LNCaP clone FGC (cell line): ENCODE results near the gene BTK.

Source experiments
- DNase-seq: peaks from one replicate; pipeline ENCODE4 v3.0.0-alpha.2; 2011; ENCODE audit warnings: low read depth
- H3K4me3 ChIP-seq: 2 replicates; pipeline ENCODE4 v1.5.1; 2011; ENCODE audit warnings: mild to moderate bottlenecking, low read depth, low read length, control low read depth
- CTCF ChIP-seq: IDR thresholded peaks from 2 replicates; pipeline ENCODE4 v1.5.1; 2012; ENCODE audit warnings: mild to moderate bottlenecking; ENCODE audit not compliant: control insufficient read depth, insufficient read depth; ENCODE audit errors: extremely low read depth

Gene BTK

GRCh38 chrX:101417190-101417589 is 31.2 kb upstream of the BTK start:
- DNase-seq = no peak
- TF ChIP-seq CTCF = no peak
- H3K4me3 ChIP-seq = no peak overlapping the region

- no peak overlapping the region for H3K4me3 ChIP-seq
- no peak for TF ChIP-seq CTCF
- no peak for DNase-seq
Measured at GRCh38 chrX:101416691-101417090, 30.7 kb upstream of the BTK start.

- no peak overlapping the region for H3K4me3 ChIP-seq
- peak; percentile 53 for TF ChIP-seq CTCF
- DNase-seq = no peak
Measured at GRCh38 chrX:101415180-101416145, 29.5 kb upstream of the BTK start.

- H3K4me3 ChIP-seq = no peak overlapping the region
- DNase-seq = no peak
- TF ChIP-seq CTCF = no peak
Measured at GRCh38 chrX:101411984-101412383, 26.0 kb upstream of the BTK start.

- no peak for TF ChIP-seq CTCF
- H3K4me3 ChIP-seq = no peak overlapping the region
- DNase-seq = no peak
Measured at GRCh38 chrX:101410461-101410860, 24.5 kb upstream of the BTK start.

- no peak for DNase-seq
- no peak for TF ChIP-seq CTCF
Measured at GRCh38 chrX:101409043-101409442, 23.1 kb upstream of the BTK start.

GRCh38 chrX:101408532-101408841 is 22.5 kb upstream of the BTK start:
- no peak for TF ChIP-seq CTCF
- peak overlapping the region; percentile 73 for H3K4me3 ChIP-seq
- no peak for DNase-seq

More at GRCh38 chrX:101409043-101409442, 23.1 kb upstream of the BTK start:
- peak overlapping the region; percentile 73 for H3K4me3 ChIP-seq
